B cell (primary cell): Measurements from ENCODE around the gene RNF157. TPM values are rescaled to one million over a fixed set of nuclear protein-coding genes. Genes with fewer than 3 reads are reported as not detected.

ENCODE experiments used
- ATAC-seq: fragments of 200-7000 bp; cut with Tn5 transposase; one replicate; pipeline ENCODE4 v1.10.0; 2021; ENCODE audit warnings: low read depth, mild to moderate bottlenecking, moderate number of reproducible peaks, moderate library complexity
- CTCF ChIA-PET: fragments of 350-600 bp; sonication (Branson Sonifier 250); formaldehyde crosslinking; loops from one replicate; lab custom pipeline; 2021; ENCODE audit warnings: antibody characterized with exemption, inconsistent platforms; lab: Charles Lee
- POLR2A ChIA-PET: fragments of 350-600 bp; sonication (Branson Sonifier 250); formaldehyde crosslinking; loops from one replicate; lab custom pipeline; 2021; ENCODE audit warnings: antibody characterized with exemption; lab: Charles Lee
- DNase-seq: peaks from one replicate; pipeline ENCODE4 v3.0.0; 2013
- H2AFZ ChIP-seq: 2 replicates; pipeline ENCODE4 v1.6.1; 2012; ENCODE audit warnings: mild to moderate bottlenecking, low read depth, low read length; ENCODE audit not compliant: insufficient read depth, poor library complexity, severe bottlenecking
- H3K27ac ChIP-seq, 2 donors: 1 replicate in 1 of 2; 2 replicates in 1 of 2; pipeline ENCODE4 v1.5.1; 2012 to 2013; ENCODE audit warnings: low read length in 2 of 2, mild to moderate bottlenecking in 2 of 2, moderate library complexity in 1 of 2
- H3K27me3 ChIP-seq, 4 experiments: fragments of 200-600 bp in 1 of 4; sonication (generic) in 1 of 4; replicated peaks in 1 of 4; 1 replicate in 2 of 4; 2 replicates in 2 of 4; pipeline versions ENCODE4 v1.6.1 to v1.7.0; 2013 to 2016; ENCODE audit warnings: low read length in 3 of 4, mild to moderate bottlenecking in 2 of 4, mixed read lengths in 1 of 4, moderate library complexity in 1 of 4; ENCODE audit not compliant: insufficient read depth in 4 of 4, control insufficient read depth in 3 of 4; ENCODE audit errors: control extremely low read depth in 1 of 4
- H3K36me3 ChIP-seq, 2 experiments: replicated peaks in 1 of 2; 1 replicate in 1 of 2; 2 replicates in 1 of 2; pipeline versions ENCODE4 v1.6.1 to v1.7.1; 2013; ENCODE audit warnings: low read length in 1 of 2; ENCODE audit not compliant: insufficient read depth in 2 of 2, control insufficient read depth in 1 of 2; ENCODE audit errors: control extremely low read depth in 1 of 2, extremely low read depth in 1 of 2
- H3K4me1 ChIP-seq, 2 donors: fragments of 200-600 bp in 1 of 2; sonication (generic) in 1 of 2; 1 replicate in 1 of 2; 2 replicates in 1 of 2; pipeline versions ENCODE4 v1.5.1 to v1.6.1; 2013 to 2017; ENCODE audit warnings: low read length in 2 of 2; ENCODE audit not compliant: control insufficient read depth in 2 of 2, insufficient read depth in 2 of 2
- H3K4me2 ChIP-seq: replicated peaks from 2 replicates; pipeline ENCODE3; 2012; ENCODE audit warnings: mild to moderate bottlenecking, low read depth, low read length; ENCODE audit not compliant: poor library complexity, severe bottlenecking
- H3K4me3 ChIP-seq, 5 experiments: fragments of 200-600 bp in 1 of 5; sonication (generic) in 1 of 5; 1 replicate in 3 of 5; 2 replicates in 2 of 5; pipeline versions ENCODE4 v1.5.1 to v1.7.0; 2011 to 2016; ENCODE audit warnings: low read length in 4 of 5, mild to moderate bottlenecking in 4 of 5, low read depth in 2 of 5, control low read depth in 1 of 5, moderate library complexity in 1 of 5; ENCODE audit not compliant: insufficient read depth in 1 of 5; ENCODE audit errors: control extremely low read depth in 1 of 5, extremely low read depth in 1 of 5
- H3K79me2 ChIP-seq: fragments of 200-600 bp; sonication (generic); one replicate; pipeline ENCODE4 v1.6.0; 2016; ENCODE audit warnings: low read length; ENCODE audit not compliant: control insufficient read depth, insufficient read depth
- H3K9ac ChIP-seq: fragments of 200-600 bp; sonication (generic); 2 replicates; pipeline ENCODE4 v1.6.1; 2017; ENCODE audit warnings: mild to moderate bottlenecking, low read length, moderate library complexity
- H3K9me3 ChIP-seq, 3 donors: one replicate each; pipeline versions ENCODE4 v1.6.1 to v1.7.1; 2013; ENCODE audit warnings: low read length in 2 of 3; ENCODE audit not compliant: control insufficient read depth in 2 of 3, insufficient read depth in 1 of 3; ENCODE audit errors: control extremely low read depth in 1 of 3
- H4K20me1 ChIP-seq: 2 replicates; pipeline ENCODE4 v1.6.0; 2012; ENCODE audit warnings: mild to moderate bottlenecking, low read length; ENCODE audit not compliant: insufficient read depth, control insufficient read depth, poor library complexity, severe bottlenecking
- H3K27ac Mint-ChIP-seq: one replicate; pipeline ENCODE4 v1.8.0; 2021; ENCODE audit warnings: mixed read lengths
- H3K27me3 Mint-ChIP-seq: one replicate; pipeline ENCODE4 v1.8.0; 2021; ENCODE audit warnings: mixed read lengths
- H3K4me1 Mint-ChIP-seq: one replicate; pipeline ENCODE4 v1.8.0; 2021; ENCODE audit warnings: mixed read lengths
- H3K4me3 Mint-ChIP-seq: one replicate; pipeline ENCODE4 v1.8.0; 2021; ENCODE audit warnings: mixed read lengths
- H3K9me3 Mint-ChIP-seq: one replicate; pipeline ENCODE4 v1.8.0; 2022; ENCODE audit warnings: mixed read lengths; ENCODE audit not compliant: insufficient read depth
- EZH2 ChIP-seq: IDR thresholded peaks from 2 replicates; pipeline ENCODE4 v1.6.1; 2012; ENCODE audit warnings: borderline replicate concordance, low read depth, mild to moderate bottlenecking, moderate library complexity, low read length; ENCODE audit not compliant: insufficient read depth, poor library complexity, severe bottlenecking
- WGBS: methylation state at CpG from one replicate; pipeline ENCODE4 v1.1.5; 2013; ENCODE audit warnings: missing lambda C conversion rate; ENCODE audit not compliant: insufficient coverage; 5-methylcytosine and 5-hydroxymethylcytosine counted together
- intact Hi-C: fragments of 100-400 bp; cut with micrococcal nuclease; formaldehyde crosslinking; loops from one replicate; pipeline ENCODE4 v1.10.0; 2022
- polyA plus RNA-seq: library from polyadenylated mRNA; depleted of rRNA; stranded (reverse); fragments of >200 nt; gene quantifications from 2 replicates; pipeline ENCODE4 v1.2.3, GENCODE V29; 2012
- total RNA-seq, 2 donors: library from RNA; stranded (reverse); fragments of 120-200 nt in 1 of 2; gene quantifications; 1 replicate in 1 of 2; 2 replicates in 1 of 2; pipeline versions ENCODE4 v1.2.3 to v1.2.4, GENCODE V29; 2013 to 2022
- TF ChIP-seq, protein P1 (sequence below): fragments of 200-600 bp; IDR thresholded peaks from one replicate; pipeline ENCODE4 v1.8.0; 2022; ENCODE audit warnings: antibody characterized with exemption, mild to moderate bottlenecking

Gene RNF157
- total and polyA plus RNA-seq, 2 donors (not counting 1 experiment from before 2014, with no cell fraction given) = 0.54 to 1.2 TPM

DNA sequence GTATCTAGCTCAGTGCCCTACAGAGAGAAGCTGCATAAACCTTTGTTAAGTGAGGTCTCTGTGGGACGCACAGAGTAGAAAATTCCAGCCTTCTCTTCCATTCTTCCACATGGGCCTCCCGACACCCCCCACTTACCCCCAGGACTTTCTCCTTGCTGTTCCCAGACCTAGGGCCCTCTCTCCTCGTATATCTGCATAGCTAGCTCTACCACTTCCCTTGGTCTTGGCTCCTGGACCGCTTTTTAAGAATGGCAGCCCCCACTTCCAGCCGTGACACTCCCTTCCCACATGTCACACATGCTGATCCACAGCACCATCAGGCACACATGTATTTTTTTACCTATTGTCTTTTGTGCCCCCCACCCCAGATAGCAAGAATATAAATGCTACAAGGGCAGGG lies 82.5 kb downstream of the RNF157 start:
- Histone ChIP-seq H3K4me2 (no peak overlapping the region), H3K4me1 (no peaks in the 10 kb centered on the region), H4K20me1 (no peaks in the 10 kb centered on the region), H3K27me3 (peaks cover 0 to 2% (median 0%) of the 10 kb centered on the region in 4 experiments), H3K9me3 (no peaks in the 10 kb centered on the region), H3K36me3 (no peaks in the 10 kb centered on the region), H3K79me2 (no peaks in the 10 kb centered on the region), H3K9ac (no peak overlapping the region), H3K4me3 (no peak overlapping the region), H3K27ac (no peak overlapping the region), H2AFZ (no peak overlapping the region)
- intact Hi-C loops = no loop called here
- POLR2A ChIA-PET = no interaction called here
- ATAC-seq (no peak), DNase-seq (no peak)
- CTCF ChIA-PET = interaction anchor here (2.0 kb wide), 1 partner anchor 24 kb away, joined by 6 read pairs; no protein-coding TSS in a partner anchor
- WGBS = 87% methylated on average over 5 of the region's 5 CpGs
- Mint-ChIP-seq H3K27ac (no peak overlapping the region), H3K4me1 (no peaks in the 10 kb centered on the region), H3K9me3 (no peaks in the 10 kb centered on the region), H3K27me3 (peaks cover 12% of the 10 kb centered on the region), H3K4me3 (no peak overlapping the region)
- TF ChIP-seq, protein P1, sequence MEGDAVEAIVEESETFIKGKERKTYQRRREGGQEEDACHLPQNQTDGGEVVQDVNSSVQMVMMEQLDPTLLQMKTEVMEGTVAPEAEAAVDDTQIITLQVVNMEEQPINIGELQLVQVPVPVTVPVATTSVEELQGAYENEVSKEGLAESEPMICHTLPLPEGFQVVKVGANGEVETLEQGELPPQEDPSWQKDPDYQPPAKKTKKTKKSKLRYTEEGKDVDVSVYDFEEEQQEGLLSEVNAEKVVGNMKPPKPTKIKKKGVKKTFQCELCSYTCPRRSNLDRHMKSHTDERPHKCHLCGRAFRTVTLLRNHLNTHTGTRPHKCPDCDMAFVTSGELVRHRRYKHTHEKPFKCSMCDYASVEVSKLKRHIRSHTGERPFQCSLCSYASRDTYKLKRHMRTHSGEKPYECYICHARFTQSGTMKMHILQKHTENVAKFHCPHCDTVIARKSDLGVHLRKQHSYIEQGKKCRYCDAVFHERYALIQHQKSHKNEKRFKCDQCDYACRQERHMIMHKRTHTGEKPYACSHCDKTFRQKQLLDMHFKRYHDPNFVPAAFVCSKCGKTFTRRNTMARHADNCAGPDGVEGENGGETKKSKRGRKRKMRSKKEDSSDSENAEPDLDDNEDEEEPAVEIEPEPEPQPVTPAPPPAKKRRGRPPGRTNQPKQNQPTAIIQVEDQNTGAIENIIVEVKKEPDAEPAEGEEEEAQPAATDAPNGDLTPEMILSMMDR = no peak
- TF ChIP-seq EZH2 = no peak

DNA sequence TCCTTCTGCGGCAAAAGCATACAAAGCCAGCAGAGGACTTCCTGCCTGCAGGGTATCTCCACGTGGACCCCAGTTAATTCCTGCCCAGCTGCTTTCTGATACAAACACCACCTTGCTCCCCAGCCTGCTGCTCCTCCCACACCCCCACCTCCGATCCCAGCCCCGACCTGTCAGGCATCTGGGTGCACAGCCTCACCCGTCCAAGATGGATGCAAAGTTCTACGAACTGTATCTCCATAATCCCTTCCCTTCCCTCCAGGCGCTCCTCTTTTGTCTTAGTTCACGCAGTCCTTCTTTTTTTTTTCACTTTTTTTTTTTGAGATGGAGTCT lies 83.7 kb downstream of the RNF157 start:
- TF ChIP-seq, protein P1 = no peak
- no peak for TF ChIP-seq EZH2
- Mint-ChIP-seq H3K4me3 (no peak overlapping the region), H3K9me3 (no peaks in the 10 kb centered on the region), H3K4me1 (no peaks in the 10 kb centered on the region), H3K27me3 (peaks cover 12% of the 10 kb centered on the region), H3K27ac (no peak overlapping the region)
- H3K9me3 ChIP-seq = no peaks in the 10 kb centered on the region
- no peaks in the 10 kb centered on the region for H3K79me2 ChIP-seq
- H3K4me2 ChIP-seq = no peak overlapping the region
- H3K4me3 ChIP-seq = no peak overlapping the region
- H2AFZ ChIP-seq = no peak overlapping the region
- ChIA-PET POLR2A (no interaction called here), CTCF (interaction anchor here (0.9 kb wide), 1 partner anchor 27 kb away, joined by 3 read pairs; no protein-coding TSS in a partner anchor)
- peaks cover 0 to 2% (median 0%) of the 10 kb centered on the region in 4 experiments for H3K27me3 ChIP-seq
- ATAC-seq (no peak), DNase-seq (no peak)
- H4K20me1 ChIP-seq = no peaks in the 10 kb centered on the region
- 91% methylated on average over 8 of the region's 8 CpGs for WGBS
- H3K9ac ChIP-seq = no peak overlapping the region
- intact Hi-C loops = no loop called here
- H3K36me3 ChIP-seq = no peaks in the 10 kb centered on the region
- no peaks in the 10 kb centered on the region for H3K4me1 ChIP-seq
- H3K27ac ChIP-seq = no peak overlapping the region
